Duodenal mucosa (tissue), 2 donors: ENCODE measurements around the gene WHRN.
A peak's percentile ranks its signal among the peaks of the same experiment; 100 is the strongest.

Experiments used
- H3K27ac ChIP-seq: one replicate; pipeline ENCODE4 v1.7.0; 2013; ENCODE audit warnings: low read depth, low read length
- H3K27me3 ChIP-seq, 2 donors: one replicate each; pipeline ENCODE4 v1.7.0; 2013; ENCODE audit warnings: low read length in 2 of 2, control low read depth in 1 of 2; ENCODE audit not compliant: insufficient read depth in 2 of 2, control insufficient read depth in 1 of 2
- H3K36me3 ChIP-seq, 2 donors: one replicate each; pipeline ENCODE4 v1.7.0; 2013; ENCODE audit warnings: low read length in 2 of 2, control low read depth in 1 of 2; ENCODE audit not compliant: insufficient read depth in 2 of 2, control insufficient read depth in 1 of 2
- H3K4me1 ChIP-seq, 2 donors: one replicate each; pipeline ENCODE4 v1.7.0; 2013; ENCODE audit warnings: low read length in 2 of 2, control low read depth in 1 of 2; ENCODE audit not compliant: insufficient read depth in 2 of 2, control insufficient read depth in 1 of 2
- H3K4me3 ChIP-seq, 2 donors: one replicate each; pipeline ENCODE4 v1.7.0; 2013; ENCODE audit warnings: low read length in 2 of 2, low read depth in 1 of 2
- H3K9ac ChIP-seq, 2 donors: one replicate each; pipeline ENCODE4 v1.7.0; 2013; ENCODE audit warnings: low read length in 2 of 2, low read depth in 1 of 2
- H3K9me3 ChIP-seq, 2 donors: one replicate each; pipeline ENCODE4 v1.7.0; 2013; ENCODE audit warnings: low read length in 2 of 2, control low read depth in 1 of 2; ENCODE audit not compliant: control insufficient read depth in 1 of 2

Gene WHRN

GRCh38 chr9:114412048-114412683, 93.1 kb downstream of the WHRN start:
- H3K27ac ChIP-seq: no peak overlapping the region
- H3K36me3 ChIP-seq: no peaks in the 10 kb centered on the region
- no peaks in the 10 kb centered on the region for H3K4me1 ChIP-seq
- no peak overlapping the region for H3K4me3 ChIP-seq
- H3K9me3 ChIP-seq: no peaks in the 10 kb centered on the region
- H3K9ac ChIP-seq: no peak overlapping the region
- no peaks in the 10 kb centered on the region for H3K27me3 ChIP-seq

- no peak overlapping the region for H3K4me3 ChIP-seq
- H3K27ac ChIP-seq: no peak overlapping the region
- no peak overlapping the region for H3K9ac ChIP-seq
- no peaks in the 10 kb centered on the region for H3K27me3 ChIP-seq
- H3K9me3 ChIP-seq: no peaks in the 10 kb centered on the region
- H3K4me1 ChIP-seq: no peaks in the 10 kb centered on the region
- no peaks in the 10 kb centered on the region for H3K36me3 ChIP-seq
Observed at GRCh38 chr9:114411452-114411851, 93.8 kb downstream of the WHRN start.

- no peak overlapping the region for H3K27ac ChIP-seq
Observed at GRCh38 chr9:114410910-114411309, 94.4 kb downstream of the WHRN start.

GRCh38 chr9:114409842-114410241, 95.4 kb downstream of the WHRN start:
- H3K4me3 ChIP-seq: no peak overlapping the region
- no peaks in the 10 kb centered on the region for H3K9me3 ChIP-seq
- H3K27ac ChIP-seq: no peak overlapping the region
- H3K4me1 ChIP-seq: no peaks in the 10 kb centered on the region
- H3K36me3 ChIP-seq: peaks cover 0 to 3% of the 10 kb centered on the region in 2 donors
- H3K9ac ChIP-seq: no peak overlapping the region
- H3K27me3 ChIP-seq: no peaks in the 10 kb centered on the region

More at GRCh38 chr9:114410910-114411309, 94.4 kb downstream of the WHRN start:
- Histone ChIP-seq H3K27me3 (no peaks in the 10 kb centered on the region), H3K4me1 (no peaks in the 10 kb centered on the region), H3K36me3 (peaks cover 0 to 3% of the 10 kb centered on the region in 2 donors), H3K9ac (no peak overlapping the region), H3K4me3 (no peak overlapping the region), H3K9me3 (no peaks in the 10 kb centered on the region)

GRCh38 chr9:114409103-114409780, 96.0 kb downstream of the WHRN start:
- Histone ChIP-seq H3K9me3 (no peaks in the 10 kb centered on the region), H3K4me1 (no peaks in the 10 kb centered on the region), H3K27ac (no peak overlapping the region), H3K27me3 (no peaks in the 10 kb centered on the region), H3K9ac (no peak overlapping the region), H3K36me3 (peaks cover 0 to 3% of the 10 kb centered on the region in 2 donors), H3K4me3 (no peak overlapping the region)

- Histone ChIP-seq H3K9me3 (no peaks in the 10 kb centered on the region), H3K4me3 (no peak overlapping the region), H3K9ac (no peak overlapping the region), H3K27me3 (no peaks in the 10 kb centered on the region), H3K27ac (no peak overlapping the region), H3K36me3 (peaks cover 0 to 3% of the 10 kb centered on the region in 2 donors), H3K4me1 (no peaks in the 10 kb centered on the region)
Observed at GRCh38 chr9:114408645-114409044, 96.6 kb downstream of the WHRN start.

- Histone ChIP-seq H3K4me3 (no peak overlapping the region), H3K27me3 (no peaks in the 10 kb centered on the region), H3K36me3 (peaks cover 0 to 3% of the 10 kb centered on the region in 2 donors), H3K4me1 (no peaks in the 10 kb centered on the region), H3K9ac (no peak overlapping the region), H3K9me3 (no peaks in the 10 kb centered on the region), H3K27ac (no peak overlapping the region)
Observed at GRCh38 chr9:114407889-114408288, 97.4 kb downstream of the WHRN start.

GRCh38 chr9:114406441-114406840, 98.8 kb downstream of the WHRN start:
- H3K4me1 ChIP-seq: peaks cover 0 to 3% of the 10 kb centered on the region in 2 donors
- H3K27ac ChIP-seq: no peak overlapping the region
- H3K4me3 ChIP-seq: no peak overlapping the region
- H3K27me3 ChIP-seq: no peaks in the 10 kb centered on the region
- no peaks in the 10 kb centered on the region for H3K9me3 ChIP-seq
- H3K36me3 ChIP-seq: peaks cover 0 to 3% of the 10 kb centered on the region in 2 donors
- no peak overlapping the region for H3K9ac ChIP-seq

GRCh38 chr9:114405294-114406034, 99.8 kb downstream of the WHRN start:
- Histone ChIP-seq H3K9me3 (no peaks in the 10 kb centered on the region), H3K36me3 (peaks cover 0 to 3% of the 10 kb centered on the region in 2 donors), H3K4me3 (no peak overlapping the region), H3K4me1 (peaks cover 0 to 10% of the 10 kb centered on the region in 2 donors), H3K27ac (no peak overlapping the region), H3K27me3 (no peaks in the 10 kb centered on the region), H3K9ac (peak overlapping the region in 1 of 2 donors; percentile 15)

GRCh38 chr9:114404531-114404930, 100.7 kb downstream of the WHRN start:
- Histone ChIP-seq H3K27me3 (no peaks in the 10 kb centered on the region), H3K27ac (no peak overlapping the region), H3K4me3 (no peak overlapping the region), H3K36me3 (peaks cover 0 to 3% of the 10 kb centered on the region in 2 donors), H3K9ac (no peak overlapping the region), H3K4me1 (peaks cover 0 to 10% of the 10 kb centered on the region in 2 donors), H3K9me3 (no peaks in the 10 kb centered on the region)
